K562 (cell line): ENCODE measurements around the gene OVCA2. TPM values are rescaled to one million over a fixed set of nuclear protein-coding genes. Genes with fewer than 3 reads are reported as not detected.

Experiments used
- CREB1 ChIP-seq, 2 experiments: sonication (generic) in 1 of 2; formaldehyde crosslinking in 1 of 2; IDR thresholded peaks; 2 replicates each; pipeline versions ENCODE4 v1.6.1 to v1.8.0; 2012 to 2022; ENCODE audit warnings: inconsistent platforms in 1 of 2, mild to moderate bottlenecking in 1 of 2, missing genetic modification reagents in 1 of 2, moderate library complexity in 1 of 2
- CREM ChIP-seq: IDR thresholded peaks from 2 replicates; pipeline ENCODE4 v1.6.1; 2014; ENCODE audit warnings: antibody characterized with exemption, low read depth
- FOXJ2 ChIP-seq: fragments of 200-800 bp; sonication (Bioruptor generic); IDR thresholded peaks from 2 replicates; pipeline ENCODE4 v1.6.1; 2016; ENCODE audit warnings: missing genetic modification characterization, missing compliant biosample characterization
- KDM4B ChIP-seq, 2 experiments: fragments of 450-650 bp in 1 of 2; sonication (generic) in 1 of 2; IDR thresholded peaks; 2 replicates each; pipeline ENCODE4 v1.6.1; 2016 to 2017; ENCODE audit warnings: borderline replicate concordance in 2 of 2, antibody characterized with exemption in 1 of 2, low read depth in 1 of 2, mild to moderate bottlenecking in 1 of 2
- MAZ ChIP-seq, 2 experiments: fragments of 450-650 bp in 1 of 2; sonication (generic) in 1 of 2; formaldehyde crosslinking; IDR thresholded peaks in 1 of 2; conservative IDR thresholded peaks in 1 of 2; 2 replicates each; pipeline versions ENCODE4 v1.4.0 to v1.5.0; 2020; ENCODE audit warnings: mild to moderate bottlenecking in 1 of 2, missing genetic modification reagents in 1 of 2
- MIER1 ChIP-seq: fragments of 450-650 bp; IDR thresholded peaks from 2 replicates; pipeline ENCODE4 v1.6.1; 2016; ENCODE audit warnings: antibody characterized with exemption, mild to moderate bottlenecking, low read depth
- NFIC ChIP-seq: fragments of 450-650 bp; IDR thresholded peaks from 2 replicates; pipeline ENCODE4 v1.6.1; 2017; ENCODE audit warnings: mild to moderate bottlenecking, inconsistent platforms
- NR2F6 ChIP-seq: fragments of 450-650 bp; formaldehyde crosslinking; IDR thresholded peaks from 2 replicates; pipeline ENCODE4 v1.4.0; 2020; ENCODE audit warnings: mild to moderate bottlenecking
- NRF1 ChIP-seq, 2 experiments: fragments of 450-650 bp; IDR thresholded peaks in 1 of 2; conservative IDR thresholded peaks in 1 of 2; 2 replicates each; pipeline ENCODE4 v1.6.1; 2014; ENCODE audit warnings: mild to moderate bottlenecking in 2 of 2
- PHF8 ChIP-seq: fragments of 200-600 bp; sonication (generic); IDR thresholded peaks from 2 replicates; pipeline ENCODE4 v1.6.1; 2012; ENCODE audit warnings: mixed run types, mild to moderate bottlenecking, inconsistent platforms, low read length, moderate library complexity, borderline replicate concordance
- POLR2B ChIP-seq: fragments of 450-650 bp; IDR thresholded peaks from 2 replicates; pipeline ENCODE4 v1.6.1; 2018; ENCODE audit warnings: low read depth; ENCODE audit not compliant: partially characterized antibody
- POLR2G ChIP-seq: fragments of 200-400 bp; formaldehyde crosslinking; IDR thresholded peaks from 2 replicates; pipeline ENCODE4 v1.6.1; 2017; ENCODE audit warnings: low read depth, mild to moderate bottlenecking, antibody characterized with exemption, low read length, moderate library complexity
- RBFOX2 ChIP-seq: fragments of 200-400 bp; formaldehyde crosslinking; IDR thresholded peaks from 2 replicates; pipeline ENCODE4 v1.6.1; 2017; ENCODE audit warnings: low read depth, mild to moderate bottlenecking, low read length, moderate library complexity
- RBM25 ChIP-seq: fragments of 200-400 bp; formaldehyde crosslinking; IDR thresholded peaks from 2 replicates; pipeline ENCODE4 v1.6.1; 2018; ENCODE audit warnings: low read length, low read depth, moderate library complexity; ENCODE audit not compliant: severe bottlenecking
- SIX5 ChIP-seq, 2 experiments: IDR thresholded peaks; 2 replicates each; pipeline ENCODE4 v1.6.1; 2011; ENCODE audit warnings: low read length in 2 of 2, borderline replicate concordance in 1 of 2, low read depth in 1 of 2, mild to moderate bottlenecking in 1 of 2, moderate library complexity in 1 of 2; ENCODE audit not compliant: insufficient read depth in 1 of 2
- SMARCA5 ChIP-seq: fragments of 450-650 bp; IDR thresholded peaks from 2 replicates; pipeline ENCODE4 v1.6.1; 2016
- SMC3 ChIP-seq: conservative IDR thresholded peaks from 2 replicates; pipeline ENCODE4 v1.6.1; 2011; ENCODE audit warnings: low read depth, low read length, improper control_type of control experiment; ENCODE audit not compliant: insufficient read depth
- SP1 ChIP-seq: sonication (generic); formaldehyde crosslinking; IDR thresholded peaks from 2 replicates; pipeline ENCODE4 v1.8.1; 2022; ENCODE audit warnings: mild to moderate bottlenecking, missing genetic modification reagents
- TEAD1 ChIP-seq, 2 experiments: fragments of 450-650 bp in 1 of 2; sonication (generic) in 1 of 2; formaldehyde crosslinking; IDR thresholded peaks; 2 replicates each; pipeline versions ENCODE4 v1.4.0 to v1.8.0; 2020 to 2022; ENCODE audit warnings: mild to moderate bottlenecking in 2 of 2, missing genetic modification reagents in 1 of 2
- YBX1 ChIP-seq: fragments of 450-650 bp; IDR thresholded peaks from 2 replicates; pipeline ENCODE4 v1.7.1; 2016; ENCODE audit warnings: mild to moderate bottlenecking
- YY1 ChIP-seq, 3 experiments: IDR thresholded peaks; 2 replicates each; pipeline ENCODE4 v1.6.1; 2011; ENCODE audit warnings: low read length in 2 of 3, mild to moderate bottlenecking in 2 of 3, moderate library complexity in 2 of 3, borderline replicate concordance in 1 of 3, control low read depth in 1 of 3, low read depth in 1 of 3; ENCODE audit not compliant: insufficient read depth in 3 of 3, insufficient replicate concordance in 2 of 3, control insufficient read depth in 1 of 3, insufficient read length in 1 of 3; ENCODE audit errors: extremely low read depth in 1 of 3
- ZBTB17 ChIP-seq: fragments of 450-650 bp; formaldehyde crosslinking; IDR thresholded peaks from 2 replicates; pipeline ENCODE4 v1.4.0; 2020; ENCODE audit warnings: mild to moderate bottlenecking
- ZBTB9 ChIP-seq: fragments of 450-650 bp; formaldehyde crosslinking; IDR thresholded peaks from 2 replicates; pipeline ENCODE4 v1.4.0; 2020; ENCODE audit warnings: mild to moderate bottlenecking, moderate library complexity
- ZNF174 ChIP-seq: fragments of 250-450 bp; sonication (Bioruptor Pico); IDR thresholded peaks from 2 replicates; pipeline ENCODE4 v1.4.0; 2020; ENCODE audit warnings: mild to moderate bottlenecking
- ZNF41 ChIP-seq: fragments of 250-450 bp; sonication (Bioruptor Pico); conservative IDR thresholded peaks from 2 replicates; pipeline ENCODE4 v1.4.0; 2020; ENCODE audit warnings: mild to moderate bottlenecking
- ZNF57 ChIP-seq: fragments of 450-650 bp; formaldehyde crosslinking; IDR thresholded peaks from 2 replicates; pipeline ENCODE4 v1.4.0; 2020; ENCODE audit warnings: mild to moderate bottlenecking, moderate library complexity
- polyA plus RNA-seq, 8 experiments: library from polyadenylated mRNA; depleted of rRNA in 4 of 8; stranded (reverse) in 5 of 8; unstranded in 3 of 8; fragments of >200 nt; fragmentation: Nextera tagmentation in 2 of 8; fragmentation: Illumina TruSeq in 1 of 8; extraction: Ambion mirVana in 2 of 8; extraction: Trizol in 1 of 8; gene quantifications; 2 replicates each; pipeline versions ENCODE4 v1.2.1 to v1.2.3, GENCODE V29; 2011 to 2014; ENCODE audit warnings: inconsistent platforms in 1 of 8, missing spikeins in 1 of 8
- total RNA-seq, 7 experiments: library from RNA; depleted of rRNA in 6 of 7; stranded (reverse); fragments of >200 nt in 6 of 7; fragmentation: Illumina TruSeq in 2 of 7; extraction: Trizol in 2 of 7; gene quantifications; 2 replicates each; pipeline versions ENCODE4 v1.2.1 to v1.2.3, GENCODE V29; 2011 to 2021; ENCODE audit warnings: low replicate concordance in 1 of 7

OVCA2 gene
- total and polyA plus RNA-seq, 9 of the 15 experiments (the other 6 are each of a cell fraction or from before 2014, with no cell fraction given), result 3.0 to 23.7 (median 14.1) TPM

DNA sequence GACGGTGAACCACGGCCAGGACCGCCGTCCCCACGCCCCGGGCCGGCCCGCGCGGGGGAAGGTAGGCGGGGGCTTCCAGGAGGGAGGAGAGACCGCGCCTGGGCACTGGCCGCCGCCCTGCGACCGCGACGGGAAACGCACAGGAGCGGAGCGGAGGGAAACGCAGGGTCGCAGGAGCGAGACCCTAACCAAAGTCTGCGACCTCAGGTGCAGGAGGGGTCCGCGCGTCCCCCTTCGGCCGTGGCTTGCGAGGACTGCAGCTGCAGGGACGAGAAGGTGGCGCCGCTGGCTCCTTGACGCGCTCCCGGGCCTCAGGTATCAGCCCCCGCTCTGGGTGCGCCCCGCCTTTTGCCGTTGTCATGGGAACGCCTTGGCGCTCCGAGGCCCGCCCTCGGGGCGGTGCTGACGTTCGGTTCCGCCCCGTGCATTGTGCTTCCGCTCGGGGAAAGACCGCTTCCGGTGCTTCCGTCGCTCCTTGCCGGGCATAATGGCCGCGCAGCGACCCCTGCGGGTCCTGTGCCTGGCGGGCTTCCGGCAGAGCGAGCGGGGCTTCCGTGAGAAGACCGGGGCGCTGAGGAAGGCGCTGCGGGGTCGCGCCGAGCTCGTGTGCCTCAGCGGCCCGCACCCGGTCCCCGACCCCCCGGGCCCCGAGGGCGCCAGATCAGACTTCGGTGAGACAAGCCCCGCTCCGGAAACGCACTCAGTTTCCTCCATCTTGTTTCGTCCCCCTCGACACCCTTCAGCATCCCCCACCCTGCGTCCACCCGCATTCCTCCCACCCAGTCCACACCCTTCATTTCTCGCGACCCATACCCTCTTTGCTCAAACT is at the start of gene OVCA2 (continued):
- TF ChIP-seq RBFOX2, result peak; percentile 92
- TF ChIP-seq ZNF57 (CRISPR knock-in tag), result 0 out of 2 replicates have a peak, but pooled peaks have one; percentile 11
- TF ChIP-seq ZBTB17 (CRISPR knock-in tag), result peak; percentile 79
- peak; percentile 87 for TF ChIP-seq CREM
- TF ChIP-seq POLR2G, result peak; percentile 94
- TF ChIP-seq MAZ (CRISPR knock-in tag; conservative IDR thresholded peaks at IDR 0.05 in 1 of 2, IDR thresholded peaks at IDR 0.05 in 1 of 2), result peak; percentile 82 to 92; a peak in 3 of 4 replicates
- no peak for TF ChIP-seq RBM25
- peak; percentile 64 to 76; a peak in 3 of 4 replicates for TF ChIP-seq SIX5 (IDR thresholded peaks at IDR 0.05; ENCODE audit: borderline replicate concordance in 1 of 2, insufficient read depth in 1 of 2, low read depth in 1 of 2, low read length in 2 of 2)
- TF ChIP-seq FOXJ2, result 0 out of 2 replicates have a peak, but pooled peaks have one; percentile 52
- peak; percentile 78 to 98 (median 97) for TF ChIP-seq YY1 (IDR thresholded peaks at IDR 0.05; ENCODE audit: borderline replicate concordance in 1 of 3, control insufficient read depth in 1 of 3, extremely low read depth in 1 of 3, insufficient read depth in 3 of 3, insufficient read length in 1 of 3, insufficient replicate concordance in 2 of 3, low read depth in 1 of 3, low read length in 2 of 3)
- TF ChIP-seq SMC3, result 0 out of 2 replicates have a peak, but pooled peaks have one; percentile 21
- TF ChIP-seq TEAD1 (CRISPR knock-in tag; IDR thresholded peaks at IDR 0.05), result 0 out of 4 replicates have a peak, but pooled peaks have one; percentile 36 to 37
- TF ChIP-seq CREB1 (IDR thresholded peaks at IDR 0.05), result peak; percentile 66
- TF ChIP-seq CREB1 (CRISPR knock-in tag; IDR thresholded peaks at IDR 0.05), result peak; percentile 62
- TF ChIP-seq ZBTB9 (CRISPR knock-in tag), result 0 out of 2 replicates have a peak, but pooled peaks have one; percentile 18
- TF ChIP-seq ZNF41 (CRISPR knock-in tag), result 0 out of 2 replicates have a peak, but pooled peaks have one; percentile 30
- no peak for TF ChIP-seq SMARCA5
- no peak for TF ChIP-seq YBX1
- TF ChIP-seq NFIC, result no peak
- peak; percentile 27; the same call in 1 of the 2 replicates for TF ChIP-seq MIER1
- TF ChIP-seq PHF8, result peak; percentile 70; the same call in 1 of the 2 replicates
- peak; percentile 43 to 64; a peak in 3 of 4 replicates for TF ChIP-seq NRF1 (conservative IDR thresholded peaks at IDR 0.05 in 1 of 2, IDR thresholded peaks at IDR 0.05 in 1 of 2)
- no peak for TF ChIP-seq NR2F6 (CRISPR knock-in tag)
- TF ChIP-seq SP1 (CRISPR knock-in tag), result peak; percentile 97
- peak; percentile 60 for TF ChIP-seq POLR2B
- TF ChIP-seq KDM4B (IDR thresholded peaks at IDR 0.05; ENCODE audit: borderline replicate concordance in 2 of 2, low read depth in 1 of 2), result peak in 1 of 2 experiments; percentile 94; a peak in 1 of 4 replicates
- TF ChIP-seq ZNF174, result no peak
